HG03469 (cell line): ENCODE data around the gene CLCN4.

ENCODE experiments used
- ATAC-seq: cut with Tn5 transposase; IDR thresholded peaks from one replicate; pipeline ENCODE4 v1.9.1; 2021; ENCODE audit warnings: mild to moderate bottlenecking, moderate library complexity, moderate number of reproducible peaks; ENCODE audit not compliant: unreplicated experiment

Gene CLCN4

DNA sequence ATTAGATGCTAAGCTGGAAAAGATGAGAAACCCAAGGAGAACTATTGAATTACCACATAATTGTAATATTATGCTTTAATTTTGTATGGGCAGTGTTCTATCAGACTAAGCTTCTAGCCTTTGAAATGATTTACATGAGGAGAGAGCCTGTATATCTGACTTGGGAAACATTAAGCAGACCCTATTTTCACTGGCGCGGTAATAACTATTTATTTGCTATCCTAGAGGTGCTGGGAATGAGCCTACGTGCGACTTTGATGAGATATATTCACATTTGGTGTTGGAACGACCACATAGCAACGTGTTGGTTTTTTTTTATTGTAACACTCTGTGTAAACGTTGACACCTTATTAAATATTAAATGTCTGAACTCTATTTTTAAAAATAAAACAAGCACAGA lies 80.5 kb downstream of the CLCN4 start:
- no peak for ATAC-seq

DNA sequence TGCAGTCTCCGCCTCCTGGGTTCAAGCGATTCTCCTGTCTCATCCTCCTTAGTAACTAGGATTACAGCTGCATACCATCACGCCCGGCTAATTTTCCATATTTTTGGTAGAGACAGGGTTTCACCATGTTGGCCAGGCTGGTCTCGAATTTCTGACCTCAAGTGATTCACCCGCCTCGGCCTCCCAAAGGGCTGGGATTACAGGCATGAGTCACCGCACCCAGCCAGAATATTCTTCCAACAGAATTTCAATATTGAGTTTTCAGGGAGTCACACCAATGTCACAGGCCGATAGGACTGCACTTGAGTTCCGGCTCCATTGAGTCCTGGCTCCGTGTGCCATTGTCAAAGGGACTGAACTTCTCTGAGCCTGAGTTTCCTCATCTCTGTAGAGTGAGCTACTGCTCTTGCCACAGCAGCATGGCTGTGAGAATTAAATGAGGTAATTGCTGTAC lies 82.9 kb downstream of the CLCN4 start:
- no peak for ATAC-seq

DNA sequence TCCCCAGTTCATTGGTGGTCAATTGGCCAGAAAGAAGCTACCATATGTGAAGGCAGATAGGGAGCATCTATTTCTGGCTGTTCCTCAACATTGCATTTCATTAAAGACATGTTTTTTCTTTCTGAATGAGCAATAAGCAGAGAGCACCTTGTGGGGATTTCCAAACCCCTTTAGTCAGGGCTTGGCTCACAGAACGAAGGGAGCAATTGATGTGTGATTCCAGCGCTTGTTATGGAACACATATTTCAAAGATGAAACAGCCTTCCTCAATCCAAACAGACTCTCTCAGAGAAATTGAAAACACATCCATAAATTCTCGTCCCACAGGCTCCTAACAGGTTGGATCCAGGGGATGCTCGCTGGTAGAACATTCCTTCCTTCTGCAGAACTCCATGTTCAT lies 84.1 kb downstream of the CLCN4 start:
- ATAC-seq, result no peak

DNA sequence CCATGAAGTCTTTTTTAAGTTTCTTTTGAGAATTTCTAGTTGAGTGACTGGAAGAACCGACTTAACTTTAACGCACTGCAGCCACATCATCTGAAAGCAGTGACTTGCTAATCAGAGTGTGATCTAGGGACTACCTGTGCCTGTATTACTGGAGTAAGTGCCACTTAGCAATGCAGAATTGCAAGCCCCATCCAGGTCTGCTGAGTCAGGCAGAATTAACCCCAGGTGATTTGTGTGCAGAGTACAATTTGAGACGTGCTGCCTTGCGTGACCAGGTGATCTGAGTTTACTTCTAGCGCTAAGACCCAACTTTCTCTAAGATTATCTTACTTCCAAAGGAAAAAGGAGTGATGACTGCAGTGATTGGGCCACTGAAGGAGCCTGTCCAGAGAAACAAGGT lies 85.3 kb downstream of the CLCN4 start:
- ATAC-seq, result no peak

DNA sequence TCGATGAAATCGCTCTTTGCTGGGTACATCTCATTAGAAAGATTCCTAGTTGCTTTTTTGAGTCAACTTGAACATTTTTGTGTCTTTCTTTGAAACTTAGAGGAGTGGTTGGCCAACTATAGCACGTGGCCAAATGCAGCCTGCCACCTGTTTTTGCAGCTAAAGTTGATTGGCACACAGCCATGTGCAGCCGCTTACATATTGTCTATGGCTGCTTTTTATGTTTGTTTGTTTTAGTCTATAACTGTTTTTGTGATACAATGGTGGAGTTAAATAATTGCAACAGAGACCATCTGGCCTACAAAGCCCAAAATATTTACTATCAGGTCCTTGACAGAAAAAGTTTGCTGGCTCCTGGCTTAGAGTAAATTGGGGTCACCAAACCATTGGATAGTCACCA lies 86.3 kb downstream of the CLCN4 start:
- no peak for ATAC-seq

DNA sequence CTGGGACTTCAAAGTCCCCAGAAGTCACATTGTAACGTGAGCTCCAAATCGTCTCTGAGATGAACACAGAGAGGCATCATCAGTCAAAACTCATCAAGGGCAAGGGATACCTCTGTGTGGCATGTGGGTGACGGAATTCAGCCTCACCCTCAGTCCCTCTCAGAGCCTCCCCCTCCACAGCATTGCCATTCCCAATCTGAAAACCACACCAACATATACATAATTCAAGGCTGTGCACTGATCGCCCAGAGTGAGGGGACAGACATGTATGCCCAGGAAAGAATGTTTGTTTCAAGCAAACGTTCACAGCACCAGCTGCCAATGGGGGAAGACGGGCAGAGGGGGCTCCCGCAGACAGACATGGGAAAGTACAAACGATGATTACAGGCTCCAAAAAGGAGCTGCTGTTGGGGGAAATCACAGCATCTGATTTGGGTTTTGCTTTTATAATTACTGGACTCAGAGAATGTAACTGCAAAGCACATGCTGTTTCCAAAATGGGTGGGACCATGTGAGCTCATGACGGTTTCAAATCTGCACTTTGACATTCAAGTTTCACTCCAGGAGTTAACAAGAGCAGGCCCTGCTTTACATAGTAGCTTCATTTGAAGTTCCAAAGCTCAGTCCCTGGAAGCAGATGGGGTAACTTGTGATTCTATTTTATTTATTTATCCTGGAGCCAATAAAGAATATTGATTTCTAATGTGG lies 88.3 kb downstream of the CLCN4 start:
- ATAC-seq, result no peak

DNA sequence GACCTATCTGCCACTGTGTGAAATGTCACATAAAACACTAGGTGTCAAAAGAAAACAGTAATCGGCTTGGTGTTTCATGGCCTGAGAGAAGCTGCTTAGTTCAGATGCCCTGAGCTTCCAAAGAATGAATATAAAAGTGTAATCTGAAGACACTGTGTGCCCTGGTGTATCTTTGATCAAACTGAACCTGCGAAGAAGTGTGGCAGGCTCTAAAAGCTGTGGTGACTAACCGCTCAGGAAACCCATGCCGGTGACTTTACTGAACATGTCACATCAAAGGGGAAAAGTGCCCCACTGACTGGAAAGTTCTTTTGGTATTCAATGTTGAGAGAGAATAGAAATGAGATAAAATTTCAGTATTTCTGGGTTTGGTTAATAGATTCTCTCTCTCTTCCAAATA lies 89.1 kb downstream of the CLCN4 start:
- ATAC-seq, result no peak

DNA sequence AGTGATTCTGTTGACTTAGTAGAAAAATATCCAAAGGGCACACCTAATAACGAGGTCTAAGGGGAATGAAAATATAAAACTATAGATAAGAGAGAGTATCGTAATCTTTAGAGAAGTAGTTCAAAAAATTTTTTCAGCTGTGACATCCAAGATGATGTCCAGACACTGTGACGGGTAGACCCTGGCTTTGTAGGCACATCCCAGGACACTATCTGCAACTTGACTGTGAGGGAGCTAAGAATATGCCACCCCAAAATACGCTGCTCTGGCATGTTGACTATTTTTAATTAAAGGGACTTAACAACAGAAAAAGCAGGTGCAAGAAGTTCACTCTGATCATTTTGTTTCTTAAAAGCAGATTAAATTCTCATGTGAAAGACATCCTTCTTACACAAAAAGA lies 89.5 kb downstream of the CLCN4 start:
- no peak for ATAC-seq

DNA sequence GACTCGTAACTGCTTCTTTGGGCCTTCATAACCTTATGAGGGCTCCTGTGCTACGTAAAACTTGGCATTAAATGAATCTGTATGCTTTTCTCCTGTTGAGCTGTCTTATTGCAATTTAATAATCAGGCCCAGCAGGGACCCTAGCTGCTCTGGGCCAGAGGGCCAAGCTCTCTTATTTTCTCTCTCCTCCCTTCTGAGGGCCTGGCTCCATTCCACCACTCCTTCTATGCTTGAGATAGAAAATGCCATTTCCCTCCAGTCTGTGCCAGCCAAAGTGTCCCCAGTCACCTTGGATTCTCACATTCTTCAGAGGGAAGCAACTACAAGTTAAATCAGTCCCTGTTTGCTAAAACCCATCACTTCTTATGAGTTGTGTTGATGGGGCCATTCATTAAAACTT lies 90.1 kb downstream of the CLCN4 start:
- no peak for ATAC-seq

DNA sequence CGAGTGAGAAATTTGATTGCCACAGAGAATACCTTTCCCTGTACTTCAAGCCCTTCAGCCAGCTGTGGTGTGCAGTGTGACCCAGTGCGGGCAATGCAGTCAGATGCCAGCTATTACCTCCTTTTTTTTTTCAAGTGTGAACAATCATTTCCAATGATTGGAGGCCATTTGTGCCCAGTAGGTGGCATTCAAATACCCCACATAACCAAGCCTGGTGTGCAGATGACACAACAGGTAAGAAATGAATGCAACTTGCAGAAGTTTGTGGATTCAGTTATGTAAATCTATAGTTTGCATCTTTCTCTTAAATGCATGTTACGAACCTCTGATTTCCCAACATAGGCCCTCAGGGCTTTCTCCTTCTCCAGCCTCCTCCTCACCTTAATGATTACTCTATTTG lies 98.0 kb downstream of the CLCN4 start:
- no peak for ATAC-seq

DNA sequence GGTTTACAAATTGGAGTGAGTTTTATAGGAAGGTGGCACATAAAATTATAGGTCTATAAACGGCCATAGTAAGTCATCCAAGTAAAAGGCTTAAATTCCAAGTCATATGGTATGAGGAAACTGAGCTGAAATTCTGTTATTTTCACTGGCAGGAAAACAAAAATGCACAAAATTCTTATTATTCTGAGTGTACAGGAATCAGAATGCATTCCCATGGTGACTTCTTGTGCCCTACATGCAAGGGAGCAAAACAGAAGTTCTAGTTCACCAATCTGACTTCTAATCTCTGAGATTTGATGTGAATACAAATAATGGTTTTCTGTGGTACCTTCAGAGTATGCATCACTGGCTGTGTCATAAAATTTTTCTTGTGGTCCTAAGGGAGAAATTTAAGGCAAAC lies 102.9 kb downstream of the CLCN4 start:
- no peak for ATAC-seq

DNA sequence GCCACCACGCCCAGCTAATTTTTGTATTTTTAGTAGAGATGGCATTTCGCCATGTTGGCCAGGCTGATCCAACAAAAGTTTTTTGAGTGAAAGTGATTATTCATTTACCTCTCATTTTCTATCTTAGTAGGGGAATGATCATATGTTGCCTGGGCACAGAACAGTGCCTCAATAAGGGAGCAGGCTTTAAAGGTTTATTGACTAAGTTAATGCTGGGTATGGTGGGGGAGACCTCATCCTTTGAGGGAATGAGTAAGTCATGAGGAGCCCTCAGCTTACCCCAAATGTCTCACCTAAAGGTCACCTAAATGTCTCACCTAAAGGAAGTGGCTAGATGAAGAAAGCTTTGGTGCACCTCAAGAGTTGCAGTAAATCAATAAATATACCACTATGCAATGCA lies 109.0 kb downstream of the CLCN4 start:
- no peak for ATAC-seq

DNA sequence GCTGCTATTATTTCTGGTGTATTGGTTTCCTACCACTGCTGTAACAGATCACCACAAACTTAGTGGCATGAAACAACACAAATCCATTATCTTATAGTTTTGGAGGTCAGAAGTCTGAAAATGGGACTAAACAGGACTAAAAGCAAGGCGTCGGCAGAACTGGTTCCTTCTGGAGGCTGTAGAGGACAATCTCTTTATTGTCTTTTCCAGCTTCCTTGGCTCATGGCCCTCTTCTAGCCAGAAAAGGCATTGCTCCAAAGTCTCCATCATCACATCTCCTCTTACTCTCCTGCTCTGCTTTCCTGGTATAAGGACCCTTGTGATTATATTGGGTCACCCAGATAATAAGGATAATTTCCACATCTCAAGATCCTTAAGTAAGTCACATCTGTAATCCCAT lies 121.9 kb downstream of the CLCN4 start:
- ATAC-seq, result no peak

DNA sequence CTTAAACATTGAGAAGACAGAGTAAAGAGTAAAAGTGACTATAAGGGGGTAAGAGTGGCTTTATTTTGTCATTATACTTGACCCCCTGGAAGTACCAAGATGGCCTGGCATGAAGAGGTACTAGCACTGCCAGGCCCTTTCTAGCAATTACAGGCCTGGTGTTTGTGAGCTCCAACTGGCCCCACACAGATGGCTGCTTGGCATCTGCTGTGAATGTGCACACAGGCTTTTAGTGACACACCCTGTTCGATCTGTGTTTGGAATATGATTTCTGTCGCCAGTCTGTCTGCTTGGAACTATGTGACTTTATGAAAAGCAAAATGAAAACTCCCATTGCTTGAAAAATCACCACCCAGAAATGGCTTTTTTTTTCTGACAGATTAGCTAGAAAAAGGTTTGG lies 123.3 kb downstream of the CLCN4 start:
- ATAC-seq, result no peak

DNA sequence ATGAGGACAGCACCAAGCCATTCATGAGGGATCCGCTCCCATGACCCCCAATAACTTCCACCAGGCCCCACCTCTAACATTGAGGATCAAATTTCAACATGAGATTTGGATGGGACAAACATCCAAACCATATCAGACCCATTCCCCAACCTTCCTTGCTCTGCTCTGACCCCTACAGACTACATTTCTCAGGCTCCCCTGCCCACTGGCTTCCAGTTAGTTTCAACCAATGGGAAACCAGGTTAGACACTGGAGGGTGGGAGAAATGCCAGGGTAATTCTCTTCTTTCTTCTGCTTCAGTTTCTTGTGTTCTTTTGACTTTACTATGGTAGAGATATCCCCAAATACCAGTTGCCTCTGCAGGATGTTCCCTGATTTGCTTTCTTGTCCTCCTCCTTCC lies 125.7 kb downstream of the CLCN4 start:
- ATAC-seq, result no peak

DNA sequence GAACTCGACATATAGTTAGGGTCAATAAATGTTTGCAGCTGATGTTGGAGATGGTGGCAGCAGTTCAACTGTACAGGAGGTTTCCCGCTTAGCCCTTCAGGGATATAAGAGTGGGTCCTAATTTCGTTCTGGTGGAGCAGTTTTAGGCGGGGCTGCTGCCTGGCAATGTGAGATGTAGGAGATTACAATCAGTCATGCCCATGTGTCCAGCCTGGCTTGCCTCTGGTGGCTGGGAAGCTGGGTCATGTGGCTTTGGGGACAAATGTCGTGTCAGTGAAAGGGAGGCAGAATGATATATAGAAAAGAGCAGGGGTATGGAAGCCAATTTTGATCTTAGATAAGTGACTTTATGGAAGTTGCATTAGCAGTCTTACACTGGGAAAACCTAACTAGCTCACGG lies 129.4 kb downstream of the CLCN4 start:
- no peak for ATAC-seq
